HG03439 (cell line): ENCODE results near the gene PLXNA4.

ENCODE experiments used
- ATAC-seq: cut with Tn5 transposase; IDR thresholded peaks from one replicate; pipeline ENCODE4 v1.9.1; 2021; ENCODE audit warnings: mild to moderate bottlenecking, moderate library complexity; ENCODE audit not compliant: unreplicated experiment

Gene PLXNA4

DNA sequence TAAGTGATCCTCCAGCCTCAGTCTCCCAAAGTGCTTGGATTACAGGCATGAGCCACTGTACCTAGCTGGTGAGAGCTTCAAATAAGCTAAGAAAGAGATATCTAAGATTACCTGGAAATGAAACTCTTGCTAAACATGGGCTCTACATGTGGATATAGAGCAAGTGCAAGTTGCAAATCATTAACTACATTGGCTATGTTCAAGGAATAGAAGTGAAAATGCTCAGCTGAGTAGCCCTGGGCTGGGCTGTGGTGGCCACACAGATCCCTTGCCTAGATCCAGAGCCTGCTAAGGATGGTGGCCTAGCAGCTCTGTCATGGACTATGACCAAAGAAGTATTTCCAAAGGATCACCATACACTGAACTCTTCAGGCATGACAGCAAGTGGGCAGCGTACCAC is 209.3 kb downstream of the PLXNA4 start:
- ATAC-seq: no peak

DNA sequence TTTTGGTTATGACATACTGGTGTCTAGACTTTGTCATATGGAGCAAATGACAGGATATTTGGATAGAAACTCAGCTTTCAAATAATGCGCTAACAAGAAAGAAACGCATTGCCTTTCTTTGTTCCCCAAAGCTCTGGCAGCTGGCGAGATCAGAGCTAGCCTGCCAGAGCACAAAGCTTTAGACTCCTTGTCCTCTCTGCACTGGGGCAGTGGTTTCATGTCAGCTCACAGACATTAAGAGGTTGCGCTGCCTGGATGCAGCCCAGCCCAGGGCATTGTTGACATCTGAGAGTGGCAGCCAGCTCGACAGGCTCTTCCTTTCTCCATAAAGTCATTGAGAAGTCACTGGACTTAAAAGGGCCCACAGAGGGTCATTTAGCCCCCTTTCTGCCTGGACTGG is 212.0 kb downstream of the PLXNA4 start:
- ATAC-seq: no peak

DNA sequence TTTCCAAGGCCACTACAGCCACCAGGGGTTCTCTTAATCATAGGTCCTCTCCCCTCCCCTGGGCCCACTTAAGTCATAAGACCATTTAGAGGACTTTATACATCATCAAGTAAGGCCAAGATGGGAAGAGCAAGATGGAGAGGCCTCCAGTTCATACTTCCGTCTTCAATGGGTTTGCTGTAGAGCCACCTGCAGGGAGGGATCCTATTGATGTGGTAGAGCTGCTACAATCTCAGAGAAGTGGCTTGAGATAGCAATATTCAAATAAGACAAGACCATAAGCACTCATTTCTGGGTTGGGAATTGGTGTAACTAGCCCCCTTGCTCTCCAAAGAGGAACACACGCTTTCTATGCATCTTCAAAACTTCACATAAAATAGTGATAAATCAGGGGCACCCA is 214.2 kb downstream of the PLXNA4 start:
- ATAC-seq: no peak

DNA sequence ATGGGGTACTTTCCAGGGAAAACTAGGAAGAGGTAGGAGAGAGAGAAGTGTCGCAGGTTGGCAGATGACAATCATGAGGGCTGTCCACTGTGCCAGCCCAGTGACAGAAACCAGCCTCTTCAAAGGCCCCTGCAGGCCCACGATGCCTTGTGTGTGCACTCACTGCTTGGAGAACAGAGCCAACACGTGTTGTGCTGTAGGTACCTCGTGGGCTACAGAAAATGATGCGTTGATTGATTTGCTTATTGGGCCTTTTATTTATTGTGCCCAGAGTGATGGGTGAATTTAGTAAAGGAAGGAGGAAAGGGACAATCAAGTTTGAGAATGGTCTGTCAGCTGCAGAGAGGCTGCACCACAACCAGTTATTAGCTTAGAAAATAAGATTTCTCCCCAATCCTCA is 215.1 kb downstream of the PLXNA4 start:
- ATAC-seq: no peak

DNA sequence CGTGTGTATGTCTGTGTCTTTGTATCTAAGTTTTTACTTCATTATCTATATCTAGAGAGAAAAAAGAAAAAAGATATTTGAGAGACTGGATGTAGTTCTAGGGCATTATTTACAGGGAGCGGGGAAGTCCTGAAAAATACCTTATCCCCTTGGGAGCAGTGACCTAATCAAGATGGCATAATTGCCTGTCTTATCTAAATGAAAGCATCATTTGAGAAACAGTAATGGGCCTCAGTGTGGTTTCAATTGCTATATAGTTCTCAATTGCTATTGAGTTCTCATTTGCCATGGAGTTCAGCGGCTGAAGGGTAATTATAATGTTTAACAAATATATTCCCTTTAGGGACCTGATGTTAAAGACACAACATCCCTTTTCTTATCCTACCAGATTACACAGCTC is 216.5 kb downstream of the PLXNA4 start:
- no peak for ATAC-seq

DNA sequence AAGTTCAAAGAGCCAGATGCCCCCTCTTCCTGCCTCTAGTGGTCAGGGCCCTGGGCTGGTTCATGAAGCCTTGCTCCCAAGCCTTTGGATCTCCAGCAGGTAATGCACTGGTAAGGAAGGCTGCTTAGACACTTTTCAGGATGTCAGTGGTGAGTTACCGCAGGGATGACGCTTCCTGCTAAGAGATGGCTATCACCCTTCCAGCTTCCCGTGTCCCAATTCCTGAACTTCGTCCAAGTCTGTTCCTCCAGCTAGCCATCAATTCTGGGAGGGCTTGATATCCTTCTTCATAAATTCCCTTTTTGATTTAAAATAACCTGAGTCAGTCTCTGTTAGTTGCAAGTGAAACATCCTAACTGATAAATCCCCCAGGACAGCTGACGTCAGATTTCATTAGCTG is 221.2 kb downstream of the PLXNA4 start:
- no peak for ATAC-seq

DNA sequence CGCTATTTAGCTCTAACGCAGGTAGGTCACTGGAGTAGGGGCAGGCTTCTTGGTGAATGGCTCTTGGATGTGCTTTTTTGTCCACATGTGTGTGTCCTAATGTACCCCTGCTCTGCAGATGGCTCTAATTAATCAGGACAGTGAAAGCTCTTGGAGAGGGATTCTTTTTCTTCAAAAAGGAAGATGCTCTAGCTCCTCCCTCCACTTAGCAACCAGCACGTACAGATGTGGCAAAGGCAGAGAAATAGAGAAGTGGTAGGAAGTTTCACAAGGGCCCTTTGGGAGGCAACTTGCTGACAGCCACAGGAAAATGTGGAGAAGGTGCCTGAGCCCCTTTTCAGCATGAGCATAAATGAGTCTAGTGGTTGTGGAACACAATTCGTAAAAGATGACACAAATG is 221.7 kb downstream of the PLXNA4 start:
- ATAC-seq: no peak

DNA sequence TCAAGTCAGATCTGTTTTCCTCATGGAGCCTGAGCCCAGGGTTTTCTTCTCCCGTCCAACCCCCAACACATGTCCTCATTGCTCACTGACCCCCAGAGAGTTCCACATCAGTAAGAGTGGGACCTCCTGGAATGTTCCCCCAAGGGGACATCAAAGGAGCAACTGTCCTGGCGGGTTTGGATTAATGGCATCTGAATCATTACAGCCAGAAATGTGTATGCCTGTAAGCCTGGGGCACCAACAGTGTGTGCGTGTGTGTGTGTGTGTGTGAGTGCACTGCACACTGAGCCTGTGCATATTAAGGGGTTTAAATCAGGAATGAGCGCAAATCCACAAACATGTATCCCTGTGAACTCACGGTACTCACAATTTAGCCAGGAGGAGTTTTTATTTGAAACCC is 222.3 kb downstream of the PLXNA4 start:
- no peak for ATAC-seq

DNA sequence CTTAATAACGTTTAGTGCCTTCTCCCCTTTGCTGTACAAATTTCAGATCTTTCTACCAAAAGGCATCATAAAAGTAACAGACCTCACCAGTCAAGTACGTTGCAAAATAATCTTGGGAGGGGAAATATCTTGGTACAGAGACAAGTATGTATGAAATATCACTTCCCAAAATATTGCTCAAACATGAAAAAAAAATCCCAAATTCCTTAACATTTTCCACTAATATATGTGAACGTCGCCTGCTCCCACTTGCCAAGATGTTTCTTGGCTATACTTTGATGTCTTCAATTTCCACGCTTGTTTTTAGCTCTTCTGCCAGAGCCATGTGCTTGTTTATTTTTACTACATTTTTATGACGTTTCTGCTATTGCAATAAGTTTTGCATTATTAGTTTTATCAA is 223.5 kb downstream of the PLXNA4 start:
- ATAC-seq: no peak

DNA sequence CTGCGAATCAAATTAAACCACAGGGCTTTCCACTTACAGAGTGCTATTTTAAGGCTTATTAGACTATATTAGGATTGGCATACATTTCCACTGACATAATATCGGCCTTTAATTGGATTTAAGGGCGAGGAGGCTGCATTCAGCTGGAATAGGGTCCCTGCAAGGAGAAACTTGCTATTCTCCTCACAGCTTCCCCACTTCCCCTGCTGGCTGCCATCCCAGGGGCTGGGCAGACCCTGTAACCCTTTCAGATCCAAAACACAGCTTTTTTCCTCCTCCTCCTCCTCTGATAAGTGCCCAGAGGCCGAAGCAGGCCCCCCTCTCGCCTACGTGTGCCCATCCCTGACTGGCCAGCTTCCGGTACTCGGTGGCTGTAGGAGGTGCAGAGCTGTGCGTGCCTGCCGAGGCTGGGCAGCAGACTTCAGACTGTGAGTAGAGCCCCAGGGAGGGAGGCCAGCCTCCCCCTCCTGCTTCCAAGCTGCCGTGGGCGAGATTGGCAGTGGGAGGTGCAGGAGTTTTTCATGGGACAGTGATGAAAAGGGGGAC is 224.2 kb downstream of the PLXNA4 start:
- no peak for ATAC-seq

DNA sequence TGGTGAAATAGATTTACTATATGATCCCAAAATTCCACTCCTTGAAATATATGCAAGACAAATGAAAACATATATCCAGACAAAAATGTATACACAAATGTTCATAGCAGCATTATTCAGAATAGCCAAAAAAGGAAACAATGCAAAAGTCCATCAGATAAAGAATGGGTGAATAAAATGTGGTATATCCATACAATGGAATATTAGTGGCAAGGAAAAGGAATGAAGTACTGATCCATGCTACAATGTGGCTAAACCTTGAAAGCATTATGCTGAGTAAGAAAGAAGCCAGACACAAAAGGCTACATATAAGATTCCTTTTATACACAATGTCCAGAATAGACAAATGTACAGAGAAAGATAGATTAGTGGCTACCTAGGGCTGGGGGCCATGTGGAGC is 225.5 kb downstream of the PLXNA4 start:
- no peak for ATAC-seq

DNA sequence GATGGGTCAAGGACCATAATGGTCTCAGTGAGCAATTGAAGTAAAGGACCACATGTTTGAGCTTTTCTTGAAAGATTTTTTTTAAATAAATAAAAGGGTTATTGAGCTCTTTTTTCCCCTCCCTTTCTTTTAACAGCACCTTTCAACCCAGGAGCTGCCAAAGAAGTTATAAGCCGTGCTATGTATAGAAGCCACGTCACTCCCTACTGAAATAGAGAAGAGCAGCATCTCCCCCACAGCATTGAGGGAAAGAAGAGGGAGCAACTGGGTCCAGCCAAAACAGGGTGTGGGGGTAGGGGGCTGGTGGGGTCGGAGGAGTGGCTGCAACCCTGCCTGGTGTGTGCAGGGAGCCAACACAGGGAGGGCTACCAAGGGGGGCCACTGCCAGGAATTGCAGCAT is 227.2 kb downstream of the PLXNA4 start:
- no peak for ATAC-seq

DNA sequence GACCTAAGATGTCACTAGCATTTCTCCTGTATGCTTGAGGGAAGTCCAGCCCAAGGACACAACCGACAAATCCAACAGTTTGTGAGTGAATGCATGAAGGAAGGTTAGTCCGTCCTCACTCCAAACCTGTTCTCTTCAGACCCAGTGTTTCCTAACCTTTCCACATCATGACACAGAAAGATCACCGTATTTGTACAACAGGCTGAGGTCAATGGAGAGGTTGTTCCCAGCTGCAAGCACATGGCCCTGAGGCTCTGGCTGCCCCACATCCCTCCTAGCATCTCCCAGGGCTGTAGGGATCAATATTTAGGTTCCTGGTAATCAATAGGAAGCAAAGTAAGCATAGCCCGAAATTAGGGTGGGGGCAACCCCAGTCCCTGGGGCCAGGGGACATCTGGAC is 227.9 kb downstream of the PLXNA4 start:
- no peak for ATAC-seq

DNA sequence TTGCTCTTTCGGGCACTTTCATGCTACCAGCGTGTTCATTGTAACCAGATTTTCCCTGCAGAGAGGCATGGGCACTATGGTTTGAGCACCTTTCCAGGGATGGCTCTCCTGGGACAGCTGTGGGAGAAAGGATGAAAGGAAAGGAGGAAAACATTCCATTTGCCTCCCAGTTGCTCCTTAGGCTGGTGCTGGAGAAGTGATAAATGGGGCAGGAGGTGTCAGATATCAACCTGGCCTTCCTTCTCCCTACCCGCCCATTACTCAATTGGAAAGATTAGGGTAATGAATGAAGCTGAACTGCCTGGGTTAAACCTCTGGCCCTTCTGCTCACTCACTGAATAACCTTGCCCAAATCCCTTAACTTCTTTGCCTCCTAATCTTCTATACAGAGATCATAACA is 228.4 kb downstream of the PLXNA4 start:
- ATAC-seq: no peak

DNA sequence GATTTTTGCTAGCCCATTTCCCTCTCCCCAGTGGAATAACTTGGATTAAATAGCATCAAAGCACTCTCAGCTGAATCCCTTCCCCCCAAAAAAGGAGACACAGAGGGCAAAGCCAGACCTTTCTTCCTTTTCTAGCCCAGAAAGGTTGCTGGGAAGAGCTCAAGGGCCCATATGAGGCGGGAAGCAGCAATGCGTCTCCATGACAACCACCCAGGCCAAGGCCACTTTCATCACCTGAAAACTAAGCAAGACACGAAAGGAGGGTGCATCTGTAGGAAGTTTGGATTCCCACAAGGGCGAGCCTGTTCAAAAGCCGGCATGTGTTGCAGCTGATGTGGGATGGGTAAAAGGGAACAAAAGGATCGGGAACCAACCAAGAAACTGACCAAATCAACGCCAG is 229.1 kb downstream of the PLXNA4 start:
- ATAC-seq: no peak

DNA sequence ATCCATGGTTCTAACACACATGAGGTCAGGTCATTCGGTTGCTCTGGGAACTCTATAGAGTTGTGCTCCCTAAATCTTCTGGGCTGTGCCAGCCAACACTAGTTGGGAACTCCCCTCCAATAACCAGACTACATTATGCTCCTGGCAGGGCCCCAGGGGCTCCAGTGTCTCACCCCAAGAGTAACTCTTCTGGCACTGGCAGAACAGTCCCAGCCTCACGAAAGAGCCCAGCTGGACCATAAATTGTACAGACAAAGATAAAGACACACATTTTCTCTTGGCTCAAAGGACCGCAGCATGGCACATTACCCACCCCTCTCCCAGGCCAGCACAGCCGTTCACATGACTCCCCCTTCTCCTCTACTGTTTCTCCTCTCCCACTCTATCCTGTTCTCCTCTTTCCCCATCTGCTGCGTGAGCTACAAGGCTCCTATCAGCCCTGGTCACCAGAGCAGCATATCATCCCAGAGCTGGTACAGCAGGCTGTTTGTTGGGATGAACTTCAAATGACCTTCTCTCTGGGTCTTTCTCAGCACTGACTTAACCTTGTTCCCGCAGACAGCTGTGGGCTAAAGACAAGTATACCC is 230.6 kb downstream of the PLXNA4 start:
- no peak for ATAC-seq

DNA sequence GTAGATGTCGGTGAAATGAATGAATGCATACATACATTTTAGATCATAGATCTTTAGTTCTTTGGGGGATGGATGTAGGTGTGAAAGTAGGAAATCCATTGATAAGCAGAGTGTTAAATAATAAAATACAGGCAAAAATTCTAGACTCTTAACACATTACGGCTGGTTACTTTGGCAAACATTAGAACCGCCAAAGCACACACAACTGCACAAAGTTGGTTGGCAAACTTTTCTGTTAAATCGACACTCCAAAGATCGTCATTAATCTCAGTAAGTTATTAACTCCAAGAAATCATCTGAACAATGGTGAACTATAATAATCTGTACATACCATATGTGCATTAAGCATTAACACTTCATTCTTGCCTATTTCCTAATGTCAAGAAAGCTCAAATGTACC is 231.2 kb downstream of the PLXNA4 start:
- ATAC-seq: no peak

DNA sequence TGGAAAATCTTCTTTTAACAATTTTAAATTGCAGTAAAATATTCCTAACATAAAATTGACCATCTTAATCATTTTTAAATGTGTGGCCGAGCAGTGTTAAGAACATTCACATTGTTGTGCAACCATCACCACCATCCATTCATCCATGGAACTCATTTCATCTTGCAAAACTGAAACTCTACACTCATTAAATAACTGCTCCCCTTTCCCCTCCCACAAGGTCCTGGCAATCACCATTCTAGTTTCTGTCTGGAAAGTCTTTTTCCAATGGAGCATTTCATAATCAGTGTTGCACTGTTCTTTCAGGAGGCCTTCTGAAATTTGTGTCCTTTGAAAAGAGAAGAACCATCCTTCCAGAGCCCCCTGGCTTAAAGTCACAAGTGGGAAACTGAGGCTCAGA is 233.1 kb downstream of the PLXNA4 start:
- ATAC-seq: no peak

DNA sequence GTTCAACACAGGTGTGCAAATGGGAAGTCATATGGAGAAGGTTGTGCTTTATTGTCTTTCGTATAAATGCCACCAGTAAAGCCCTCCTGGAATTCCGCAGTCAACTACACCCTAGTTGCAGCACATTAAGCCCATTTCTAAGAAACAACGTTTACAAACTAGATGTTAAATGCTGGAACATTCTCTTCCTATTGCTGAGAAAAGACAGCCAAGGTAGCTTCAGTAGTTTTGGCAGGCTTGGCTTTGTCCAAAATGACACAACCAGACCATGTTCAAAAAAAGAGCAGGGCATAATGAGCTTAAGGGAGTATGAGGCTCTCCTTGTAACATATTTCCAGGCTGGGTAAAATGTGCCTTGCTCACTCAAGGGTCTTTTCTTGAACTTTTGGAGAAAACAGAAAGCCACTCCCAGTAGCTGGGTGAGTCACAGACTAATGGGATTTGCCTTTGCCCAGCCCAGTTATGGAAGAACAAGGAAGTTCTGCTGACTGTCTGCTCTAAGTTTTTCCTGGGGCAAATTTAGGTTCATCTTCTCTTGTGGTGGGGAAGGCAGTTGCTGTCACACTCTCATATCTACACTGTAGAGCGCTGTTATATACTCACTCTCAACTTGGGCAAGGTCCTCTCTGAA is 238.7 kb downstream of the PLXNA4 start:
- no peak for ATAC-seq

DNA sequence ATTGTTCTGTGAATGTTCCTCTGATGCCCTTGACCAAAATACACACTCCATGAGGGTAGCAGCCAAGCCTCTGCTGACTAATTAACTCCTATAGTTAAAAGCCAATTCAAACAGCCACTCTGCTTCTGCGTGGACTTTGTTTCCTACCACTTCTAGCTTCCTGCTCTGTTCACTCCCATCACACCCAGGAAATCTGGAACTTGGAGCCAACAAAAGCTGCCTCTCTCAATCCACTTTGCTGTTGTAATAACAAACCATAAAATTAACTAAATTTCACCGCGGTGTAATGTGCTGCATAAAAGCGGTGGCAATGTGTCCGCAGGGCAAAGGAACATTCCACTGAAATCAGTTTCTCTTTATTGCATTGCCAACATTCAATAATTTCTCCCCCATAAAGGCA is 239.5 kb downstream of the PLXNA4 start:
- no peak for ATAC-seq

DNA sequence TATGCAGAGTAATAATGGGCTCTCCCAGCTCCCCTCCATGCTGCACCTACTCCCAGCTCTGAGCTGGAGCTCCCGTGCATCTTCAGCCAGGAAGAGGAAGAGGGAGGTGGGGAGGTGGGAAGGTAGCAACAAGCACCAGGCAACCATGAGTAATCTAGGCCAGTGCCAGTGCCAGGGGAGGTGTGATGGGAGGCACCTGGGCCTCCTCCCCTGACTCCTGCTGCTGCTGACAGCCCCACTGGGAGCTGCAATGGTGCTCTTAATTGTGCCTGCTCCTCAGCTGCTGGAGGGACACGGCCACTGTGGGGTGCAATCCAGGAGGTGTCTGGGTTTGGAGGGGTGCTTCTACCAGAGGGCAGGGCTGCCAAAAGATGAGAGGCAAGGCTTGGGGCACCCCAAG is 243.0 kb downstream of the PLXNA4 start:
- ATAC-seq: no peak

DNA sequence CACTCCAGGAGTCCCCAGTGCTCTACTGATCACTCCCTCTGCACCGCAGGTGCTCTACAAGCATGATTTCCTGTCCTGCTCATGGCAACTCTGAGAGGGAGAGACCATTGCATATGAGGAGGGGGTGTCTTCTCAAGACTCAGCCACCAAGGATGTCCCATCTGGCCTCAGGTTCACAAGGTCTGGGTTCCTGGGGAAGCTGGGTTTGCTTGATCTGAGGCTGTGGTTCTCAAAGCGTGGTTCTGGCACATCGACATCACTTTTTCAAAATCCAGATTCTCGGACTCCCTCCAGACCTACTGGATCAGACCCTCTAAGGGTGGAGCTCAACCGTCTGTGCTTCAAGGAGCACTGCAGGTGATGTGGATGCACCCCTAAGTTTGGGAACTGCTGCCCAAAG is 247.5 kb downstream of the PLXNA4 start:
- ATAC-seq: no peak

DNA sequence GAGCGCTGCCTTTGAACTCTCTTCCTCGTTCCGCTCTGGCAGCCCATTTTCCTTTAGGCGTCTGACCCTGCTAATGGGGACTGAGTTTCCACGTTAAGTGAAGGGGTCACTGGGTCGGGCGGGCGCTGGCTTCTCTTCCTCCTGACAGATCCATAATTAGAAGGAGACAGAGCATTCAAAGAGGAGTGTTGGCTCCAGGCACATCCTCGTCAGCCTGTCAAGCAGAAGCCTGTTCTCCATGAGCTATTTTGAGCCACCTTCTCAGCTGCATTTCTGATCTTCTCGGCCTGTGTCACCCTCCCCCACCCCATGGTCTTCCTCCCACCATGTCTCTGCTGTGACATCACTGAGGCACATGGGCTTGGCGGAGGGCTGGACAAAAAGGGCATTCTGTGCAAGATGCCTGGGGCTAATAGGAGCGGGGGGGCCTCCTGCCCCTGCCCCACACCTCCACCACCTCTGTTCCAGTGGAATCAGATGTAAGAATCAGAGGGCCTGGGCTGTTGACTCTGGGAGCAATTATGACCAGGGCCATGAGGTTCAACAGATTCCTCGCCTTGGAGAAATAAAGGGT is 248.1 kb downstream of the PLXNA4 start:
- no peak for ATAC-seq
